HL-60/S4 treated with phorbol 12-myristate 13-acetate at 8.2 ng/mL for 4 days and 3 days (cell line): ENCODE data around the gene GRK5.

Source experiments
- in situ Hi-C: fragments of 300-500 bp; cut with MboI; formaldehyde crosslinking; loops from 2 replicates; pipeline ENCODE4 v1.15.0; 2022; ENCODE audit warnings: low sequenced_read_pairs

Gene GRK5

GRCh38 chr10:119351189-119351588 lies 143.8 kb downstream of the GRK5 start:
- in situ Hi-C loops, result no loop called here

- in situ Hi-C loops, result no loop called here
Observed at GRCh38 chr10:119352042-119352441, 144.7 kb downstream of the GRK5 start.

- in situ Hi-C loops, result no loop called here
Observed at GRCh38 chr10:119352807-119353206, 145.4 kb downstream of the GRK5 start.

- in situ Hi-C loops, result no loop called here
Observed at GRCh38 chr10:119353421-119353820, 146.1 kb downstream of the GRK5 start.

GRCh38 chr10:119355930-119356329 lies 148.6 kb downstream of the GRK5 start:
- in situ Hi-C loops, result no loop called here

GRCh38 chr10:119357412-119358151 lies 150.2 kb downstream of the GRK5 start:
- in situ Hi-C loops, result no loop called here

- in situ Hi-C loops, result no loop called here
Observed at GRCh38 chr10:119358152-119358512, 150.8 kb downstream of the GRK5 start.

GRCh38 chr10:119358567-119358966 lies 151.2 kb downstream of the GRK5 start:
- in situ Hi-C loops, result no loop called here

GRCh38 chr10:119359025-119359424 lies 151.7 kb downstream of the GRK5 start:
- in situ Hi-C loops, result no loop called here

- in situ Hi-C loops, result no loop called here
Observed at GRCh38 chr10:119360181-119360921, 153.0 kb downstream of the GRK5 start.

- in situ Hi-C loops, result no loop called here
Observed at GRCh38 chr10:119361037-119361436, 153.7 kb downstream of the GRK5 start.

GRCh38 chr10:119362122-119362521 lies 154.8 kb downstream of the GRK5 start:
- in situ Hi-C loops, result no loop called here

- in situ Hi-C loops, result no loop called here
Observed at GRCh38 chr10:119364645-119365600, 157.6 kb downstream of the GRK5 start.

- in situ Hi-C loops, result no loop called here
Observed at GRCh38 chr10:119365773-119366599, 158.6 kb downstream of the GRK5 start.

GRCh38 chr10:119367841-119368549 lies 160.6 kb downstream of the GRK5 start:
- in situ Hi-C loops, result no loop called here

GRCh38 chr10:119368581-119368980 lies 161.2 kb downstream of the GRK5 start:
- in situ Hi-C loops, result no loop called here

- in situ Hi-C loops, result no loop called here
Observed at GRCh38 chr10:119368991-119369869, 161.9 kb downstream of the GRK5 start.

- in situ Hi-C loops, result no loop called here
Observed at GRCh38 chr10:119370111-119370741, 162.9 kb downstream of the GRK5 start.
